ENCODE results near the gene THY1. TPM values are rescaled to one million over a fixed set of nuclear protein-coding genes. Genes with fewer than 3 reads are reported as not detected.
"Not testable (repeated sequence)": the region's sequence is repeated elsewhere in the genome, so short reads cannot be mapped to it uniquely, and the experiment has no call there.

The THY1 gene
- total RNA-seq, 1 donor from 2014 or later: 23.6 TPM

- no peak for DNase-seq (ENCODE audit: extremely low read depth, low read depth, low spot score)
Measured at GRCh38 chr11:119419834-119420492, 3.0 kb downstream of the THY1 start.

GRCh38 chr11:119419246-119419645, 3.7 kb downstream of the THY1 start:
- DNase-seq (ENCODE audit: extremely low read depth, low read depth, low spot score): no peak

- DNase-seq (ENCODE audit: extremely low read depth, low read depth, low spot score): no peak
Measured at GRCh38 chr11:119418759-119419158, 4.2 kb downstream of the THY1 start.

DNA sequence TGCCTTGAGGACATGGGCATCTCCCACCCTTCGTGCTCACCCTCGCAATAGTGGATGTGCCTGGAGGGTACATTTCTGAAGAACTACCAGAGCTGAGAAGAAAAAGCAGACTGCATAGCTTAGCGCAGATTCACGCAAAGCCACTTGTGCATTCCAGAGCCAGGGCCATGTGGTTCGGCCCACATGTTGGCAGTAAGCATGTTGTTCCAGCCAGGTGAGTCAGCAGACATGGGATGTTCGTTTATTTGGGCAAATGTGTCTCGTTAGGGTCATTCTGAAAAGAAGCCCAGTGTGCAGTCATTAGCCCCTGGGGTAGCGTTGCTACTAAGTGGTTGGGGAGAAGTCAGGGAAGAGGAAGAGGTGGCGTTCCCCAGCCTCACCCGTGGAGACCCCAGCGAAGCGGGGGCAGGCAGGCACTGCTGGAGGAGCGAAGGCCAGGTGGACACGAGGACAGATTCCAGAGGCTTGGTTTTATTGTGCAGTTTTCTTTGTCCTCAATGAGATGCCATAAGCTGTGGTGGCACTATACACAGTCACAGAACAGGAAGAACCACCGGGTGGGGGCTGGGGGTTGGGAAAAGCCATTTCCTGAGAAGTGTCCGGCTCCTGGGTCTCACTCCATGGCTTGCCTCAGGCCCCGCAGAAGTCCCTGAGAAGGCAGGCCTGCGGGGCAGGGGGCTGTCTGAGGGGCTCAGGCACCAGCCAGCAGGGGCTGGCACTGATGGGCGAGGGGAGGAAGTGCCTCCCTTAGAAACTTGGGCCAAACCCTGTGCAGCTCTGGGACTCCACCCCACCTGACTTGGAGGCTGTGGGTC, 5.0 kb downstream of the THY1 start:
- DNase-seq (ENCODE audit: extremely low read depth, low read depth, low spot score): no peak

DNA sequence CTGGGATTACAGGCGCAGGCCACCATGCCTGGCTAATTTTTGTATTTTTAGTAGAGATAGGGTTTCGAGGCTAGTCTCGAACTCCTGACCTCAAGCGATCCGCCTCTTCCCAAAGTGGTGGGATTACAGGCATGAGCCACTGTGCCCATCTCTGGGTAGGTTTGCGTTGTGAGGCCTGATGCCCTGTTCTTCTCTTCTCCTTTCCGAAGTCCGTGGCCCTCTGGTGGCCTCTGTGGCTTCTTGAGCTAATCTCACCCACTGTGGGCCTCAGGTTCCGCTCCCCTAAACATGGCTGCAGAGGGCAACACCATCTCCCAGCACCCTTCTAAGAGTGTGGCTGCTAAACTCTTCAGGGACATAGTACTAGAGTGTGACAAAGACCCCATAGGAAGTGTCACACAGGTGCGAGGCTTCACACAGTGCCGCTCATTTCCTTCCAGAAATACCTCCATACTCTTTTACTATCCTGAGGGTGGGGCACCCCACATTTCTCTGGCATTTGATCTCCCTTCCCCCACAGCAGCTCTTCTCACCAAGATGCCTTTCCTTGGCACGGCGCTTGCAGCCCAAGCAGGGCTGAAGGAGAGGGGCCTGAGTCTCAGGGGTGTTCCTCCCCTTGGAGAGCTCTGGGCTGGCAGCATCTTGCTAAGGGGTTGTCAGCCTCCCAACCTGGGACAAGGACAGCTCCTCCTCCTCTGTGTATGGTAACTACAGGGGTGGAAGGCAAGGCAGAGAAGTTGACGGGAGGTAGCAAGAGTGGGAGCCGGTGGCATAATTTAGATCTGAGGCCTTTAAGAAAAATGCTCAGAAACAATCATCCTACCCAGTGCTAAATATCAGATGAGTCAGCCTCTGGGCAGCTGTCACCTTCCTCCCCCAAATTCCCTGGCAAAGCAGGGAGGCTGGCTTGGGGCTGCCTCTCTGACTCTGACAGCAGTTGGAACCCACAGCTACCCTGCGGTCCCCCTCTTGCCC, 6.1 kb downstream of the THY1 start:
- DNase-seq (ENCODE audit: extremely low read depth, low read depth, low spot score): no peak

- no peak for DNase-seq (ENCODE audit: extremely low read depth, low read depth, low spot score)
Measured at GRCh38 chr11:119415966-119416365, 7.0 kb downstream of the THY1 start.

DNA sequence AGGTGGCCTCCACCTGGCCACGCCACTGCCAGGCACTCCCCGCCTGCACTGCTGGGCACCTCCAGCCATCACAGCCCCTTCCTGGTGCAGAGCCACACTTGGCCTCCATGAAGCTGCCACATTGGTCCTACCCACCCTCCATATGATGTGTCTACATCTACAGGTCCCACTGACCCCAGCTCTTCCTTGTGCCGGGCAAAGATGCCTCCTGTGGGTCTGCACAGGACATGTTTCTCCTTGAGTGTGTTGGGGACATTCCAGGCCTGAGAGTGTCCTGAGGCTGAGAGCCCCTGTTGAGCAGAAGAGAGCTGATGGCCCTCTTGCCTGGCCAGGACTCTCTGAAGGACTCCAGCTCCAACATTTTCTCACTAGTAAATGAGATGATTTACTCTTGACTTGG, 7.5 kb downstream of the THY1 start:
- no peak for DNase-seq (ENCODE audit: extremely low read depth, low read depth, low spot score)

DNA sequence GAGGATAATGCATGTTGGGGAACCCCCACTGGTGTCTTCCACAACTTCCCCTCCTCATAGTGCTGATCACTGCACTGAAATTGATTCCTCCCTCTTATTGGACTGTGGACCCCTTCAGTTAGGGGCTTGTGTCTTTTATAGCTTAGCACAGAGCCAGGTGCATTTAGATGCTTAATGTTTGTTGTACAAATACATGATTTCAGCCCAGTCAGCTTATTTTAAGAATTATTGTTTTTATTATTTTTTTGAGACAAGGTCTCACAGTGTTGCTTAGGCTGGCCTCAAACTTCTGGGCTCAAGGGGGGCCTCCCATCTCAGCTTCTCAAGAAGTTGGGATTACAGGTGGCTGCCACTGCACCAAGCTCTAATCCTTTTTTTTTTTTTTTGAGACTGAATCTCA, 8.2 kb downstream of the THY1 start:
- no peak for DNase-seq (ENCODE audit: extremely low read depth, low read depth, low spot score)

- no peak for DNase-seq (ENCODE audit: extremely low read depth, low read depth, low spot score)
Measured at GRCh38 chr11:119414321-119414720, 8.7 kb downstream of the THY1 start.

GRCh38 chr11:119412072-119412471, 10.9 kb downstream of the THY1 start:
- DNase-seq (ENCODE audit: extremely low read depth, low read depth, low spot score): no peak

DNA sequence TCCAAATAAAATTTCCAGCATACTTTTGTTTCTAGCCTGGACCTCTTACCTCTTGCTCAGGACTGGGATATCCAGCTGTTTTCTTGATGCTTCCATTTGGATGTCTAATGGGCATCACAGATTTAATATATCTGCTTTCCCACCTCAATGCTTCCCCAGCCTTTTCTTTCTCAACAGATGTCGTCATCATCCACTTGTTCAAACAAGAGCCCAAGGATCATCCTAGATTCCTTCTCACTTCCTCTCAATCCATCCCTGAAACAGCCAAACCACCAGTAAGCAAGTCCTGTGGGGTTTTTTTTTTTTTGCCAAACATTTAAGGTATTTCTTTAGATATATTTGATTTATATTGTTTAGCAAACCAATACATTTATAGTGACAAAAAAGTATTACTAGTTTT, 12.5 kb downstream of the THY1 start:
- DNase-seq (ENCODE audit: extremely low read depth, low read depth, low spot score): no peak

GRCh38 chr11:119409731-119410130, 13.2 kb downstream of the THY1 start:
- DNase-seq (ENCODE audit: extremely low read depth, low read depth, low spot score): no peak

GRCh38 chr11:119406005-119406404, 17.0 kb downstream of the THY1 start:
- DNase-seq (ENCODE audit: extremely low read depth, low read depth, low spot score): no peak

DNA sequence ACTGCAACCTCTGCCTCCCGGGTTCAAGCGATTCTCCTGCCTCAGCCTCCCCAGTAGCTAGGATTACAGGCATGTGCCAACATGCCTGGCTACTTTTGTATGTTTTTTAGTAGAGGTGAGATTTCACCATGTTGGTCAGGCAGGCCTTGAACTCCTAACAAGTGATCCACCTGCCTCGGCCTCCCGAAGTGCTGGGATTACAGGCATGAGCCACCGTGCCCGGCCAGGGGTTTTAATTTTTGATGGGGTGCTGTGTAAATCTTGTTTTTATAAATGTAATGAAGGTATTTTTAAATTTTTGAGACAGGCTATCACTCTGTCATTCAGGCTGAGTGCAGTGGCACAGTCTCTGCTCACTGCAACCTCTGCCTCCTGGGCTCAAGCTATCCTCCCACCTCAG, 17.5 kb downstream of the THY1 start:
- DNase-seq (ENCODE audit: extremely low read depth, low read depth, low spot score): not testable (repeated sequence)

- DNase-seq (ENCODE audit: extremely low read depth, low read depth, low spot score): no peak
Measured at GRCh38 chr11:119404872-119405271, 18.1 kb downstream of the THY1 start.

DNA sequence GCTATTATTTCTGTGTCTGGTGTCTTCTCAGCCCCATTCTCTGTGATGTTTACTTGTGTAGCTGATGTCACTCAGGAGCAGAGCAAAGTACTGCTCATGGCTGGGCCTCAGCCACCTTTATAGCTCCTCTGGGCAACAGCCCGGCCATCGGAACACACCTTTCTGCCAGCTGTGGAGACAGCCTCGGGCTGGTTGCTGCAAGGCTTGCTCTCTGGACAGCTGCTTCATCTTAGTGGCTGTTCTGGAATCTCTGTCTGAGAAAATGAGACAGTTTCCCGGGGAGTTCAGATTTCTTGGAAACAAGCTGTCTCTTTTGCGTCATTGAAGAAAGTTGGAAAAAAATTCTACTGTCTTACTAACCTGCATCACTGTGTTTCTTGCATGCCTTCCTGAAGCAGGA, 20.0 kb downstream of the THY1 start:
- DNase-seq (ENCODE audit: extremely low read depth, low read depth, low spot score): no peak

- DNase-seq (ENCODE audit: extremely low read depth, low read depth, low spot score): no peak
Measured at GRCh38 chr11:119402470-119402869, 20.5 kb downstream of the THY1 start.

GRCh38 chr11:119400860-119401259, 22.1 kb downstream of the THY1 start:
- DNase-seq (ENCODE audit: extremely low read depth, low read depth, low spot score): no peak

DNA sequence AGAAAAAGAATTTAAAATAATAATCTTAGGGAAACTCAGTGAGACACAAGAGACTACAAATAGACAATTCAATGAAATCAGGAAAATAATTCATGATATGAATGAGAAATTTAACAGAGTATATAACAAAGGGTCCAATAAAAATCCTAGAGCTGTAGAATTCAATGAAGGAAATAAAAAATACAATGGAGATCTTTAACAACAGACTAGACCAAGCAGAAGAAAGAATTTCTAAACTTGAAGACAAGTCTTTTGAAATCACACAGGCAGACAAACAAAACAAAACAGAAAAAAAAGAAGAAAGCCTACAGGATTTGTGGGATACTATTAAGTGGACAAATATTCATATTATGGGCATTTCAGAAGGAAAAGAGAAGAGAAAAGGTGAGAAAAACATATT, 25.2 kb downstream of the THY1 start:
- DNase-seq (ENCODE audit: extremely low read depth, low read depth, low spot score): no peak

DNA sequence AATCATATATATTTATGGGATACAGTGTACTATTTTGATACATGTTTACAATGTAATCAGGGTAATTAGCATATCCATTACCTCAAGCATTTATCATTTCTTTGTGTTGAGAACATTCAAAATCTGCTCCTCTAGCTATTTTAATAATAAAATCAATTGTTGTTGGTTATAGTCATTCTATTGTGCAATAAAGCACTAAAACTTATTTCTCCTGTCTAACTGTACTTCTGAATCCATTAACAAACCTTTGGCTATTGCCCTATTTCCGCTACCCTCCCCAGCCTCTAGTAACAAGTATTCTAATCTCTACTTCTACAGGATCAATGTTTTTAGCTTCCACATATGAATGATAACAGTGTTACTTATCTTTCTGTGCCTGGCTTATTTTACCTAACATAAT, 26.1 kb downstream of the THY1 start:
- no peak for DNase-seq (ENCODE audit: extremely low read depth, low read depth, low spot score)

DNA sequence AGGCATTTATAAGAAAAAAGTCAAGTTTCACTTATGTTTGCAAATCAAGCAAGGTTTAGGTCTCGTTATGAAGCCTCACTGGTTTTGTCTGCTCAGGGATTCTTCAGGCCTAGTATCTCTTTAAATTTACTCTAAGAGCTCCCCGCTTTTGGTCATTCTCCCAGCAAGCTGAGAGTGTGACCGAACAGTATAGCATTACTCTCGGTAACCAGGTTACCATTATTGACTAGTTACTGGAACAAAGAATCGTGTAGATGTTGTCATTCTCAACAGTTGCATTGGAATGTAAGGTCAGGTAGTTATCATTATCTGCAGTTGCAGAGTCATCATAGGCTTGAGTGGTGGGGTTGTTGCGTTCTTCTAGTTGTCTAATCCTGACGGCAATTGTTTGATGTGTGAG, 31.7 kb downstream of the THY1 start:
- no peak for DNase-seq (ENCODE audit: extremely low read depth, low read depth, low spot score)
